HepG2 (cell line): ENCODE measurements around the gene SUN1. TPM values are rescaled to one million over a fixed set of nuclear protein-coding genes. Genes with fewer than 3 reads are reported as not detected.
A peak's percentile ranks its signal among the peaks of the same experiment; 100 is the strongest.

Experiments used
- ATAC-seq: fragments of 200-7000 bp; cut with Tn5 transposase; 3 replicates; pipeline ENCODE4 v1.9.1; 2020; ENCODE audit warnings: mild to moderate bottlenecking, moderate library complexity
- BruUV-seq: library from RNA; stranded (reverse); fragments of 400-500 nt; replicated peaks from 2 replicates; lab custom pipeline; 2021; lab: Mats Ljungman, UMichigan
- CTCF ChIA-PET: fragments of 300-600 bp; formaldehyde crosslinking; extraction: SDS; loops from one replicate; lab custom pipeline; 2021; ENCODE audit warnings: low total read pairs, inconsistent platforms, low intra/inter-chr PET ratio; lab: Yijun Ruan, JAX
- POLR2A ChIA-PET: fragments of 350-600 bp; sonication (Branson Sonifier 250); formaldehyde crosslinking; loops from one replicate; lab custom pipeline; 2020; ENCODE audit warnings: antibody characterized with exemption, inconsistent platforms; lab: Yijun Ruan, JAX
- DNase-seq: peaks from one replicate; pipeline ENCODE4 v3.0.0-alpha.2; 2015; ENCODE audit warnings: low spot score
- FAIRE-seq: peaks from 3 replicates; lab custom pipeline; 2011; peaks lifted over from hg19 to GRCh38; lab: Jason Lieb, UNC
- H2AFZ ChIP-seq: one replicate; pipeline ENCODE4 v1.6.1; 2011; ENCODE audit warnings: low read length, inconsistent platforms
- H3K27ac ChIP-seq: fragments of 300-600 bp; 3 replicates; pipeline ENCODE4 v1.8.0; 2011; ENCODE audit warnings: mixed run types, mild to moderate bottlenecking, mixed read lengths, low read length, inconsistent platforms; ENCODE audit not compliant: insufficient read depth; ENCODE audit errors: extremely low read length
- H3K27me3 ChIP-seq, 2 experiments: fragments of 200-600 bp in 1 of 2; 2 replicates in 1 of 2; 3 replicates in 1 of 2; pipeline versions ENCODE4 v1.6.0 to v1.8.0; 2011; ENCODE audit warnings: low read length in 2 of 2, mild to moderate bottlenecking in 2 of 2, moderate library complexity in 2 of 2, inconsistent platforms in 1 of 2; ENCODE audit not compliant: insufficient read depth in 2 of 2, control insufficient read depth in 1 of 2
- H3K36me3 ChIP-seq, 2 experiments: fragments of 200-600 bp in 1 of 2; replicated peaks in 1 of 2; 2 replicates in 1 of 2; 3 replicates in 1 of 2; pipeline versions ENCODE4 v1.5.1 to v1.8.0; 2011; ENCODE audit warnings: low read length in 2 of 2, inconsistent platforms in 1 of 2; ENCODE audit not compliant: insufficient read depth in 2 of 2, control insufficient read depth in 1 of 2
- H3K4me1 ChIP-seq: 2 replicates; pipeline ENCODE4 v1.5.1; 2012; ENCODE audit warnings: low read length, inconsistent platforms; ENCODE audit not compliant: insufficient read depth
- H3K4me2 ChIP-seq: 2 replicates; pipeline ENCODE4 v1.6.0; 2011; ENCODE audit warnings: low read depth, low read length, inconsistent platforms
- H3K4me3 ChIP-seq, 3 experiments: fragments of 200-600 bp in 1 of 3; sonication (generic), shearing (Covaris generic) in 1 of 3; replicated peaks in 1 of 3; 2 replicates each; pipeline ENCODE4 v1.5.1; 2011 to 2016; ENCODE audit warnings: low read length in 3 of 3, inconsistent platforms in 2 of 3, low read depth in 2 of 3, mild to moderate bottlenecking in 2 of 3, control low read depth in 1 of 3, mixed read lengths in 1 of 3; ENCODE audit not compliant: insufficient read depth in 1 of 3
- H3K79me2 ChIP-seq: one replicate; pipeline ENCODE4 v1.6.1; 2011; ENCODE audit warnings: low read length, inconsistent platforms; ENCODE audit not compliant: insufficient read depth
- H3K9ac ChIP-seq: 2 replicates; pipeline ENCODE4 v1.6.0; 2011; ENCODE audit warnings: mild to moderate bottlenecking, low read depth, low read length, inconsistent platforms; ENCODE audit not compliant: insufficient read depth
- H3K9me3 ChIP-seq: 2 replicates; pipeline ENCODE4 v1.5.1; 2012; ENCODE audit warnings: mild to moderate bottlenecking, low read length
- H4K20me1 ChIP-seq: 2 replicates; pipeline ENCODE4 v1.6.0; 2011; ENCODE audit warnings: inconsistent platforms, mild to moderate bottlenecking, low read length, moderate library complexity; ENCODE audit not compliant: insufficient read depth
- CAMTA2 ChIP-seq: sonication (generic); formaldehyde crosslinking; IDR thresholded peaks from 2 replicates; pipeline ENCODE4 v1.4.0; 2020; ENCODE audit warnings: mild to moderate bottlenecking, missing genetic modification reagents, borderline replicate concordance
- MEIS2 ChIP-seq: sonication (generic); formaldehyde crosslinking; IDR thresholded peaks from 2 replicates; pipeline ENCODE4 v1.9.0; 2021; ENCODE audit warnings: mild to moderate bottlenecking, missing genetic modification reagents
- MTA1 ChIP-seq: sonication (generic); formaldehyde crosslinking; IDR thresholded peaks from 2 replicates; pipeline ENCODE4 v1.4.0; 2020; ENCODE audit warnings: missing genetic modification reagents, mild to moderate bottlenecking, borderline replicate concordance
- NFYB ChIP-seq: sonication (generic); formaldehyde crosslinking; IDR thresholded peaks from 2 replicates; pipeline ENCODE4 v1.4.0; 2020; ENCODE audit warnings: missing genetic modification reagents
- RBM22 ChIP-seq: fragments of 200-400 bp; formaldehyde crosslinking; optimal IDR thresholded peaks from 2 replicates; pipeline ENCODE3; 2017; ENCODE audit warnings: mild to moderate bottlenecking, low read length, moderate library complexity
- SMAD3 ChIP-seq: sonication (generic); formaldehyde crosslinking; IDR thresholded peaks from 2 replicates; pipeline ENCODE4 v1.4.0; 2020; ENCODE audit warnings: missing genetic modification reagents
- ZBTB1 ChIP-seq: sonication (generic); formaldehyde crosslinking; IDR thresholded peaks from 2 replicates; pipeline ENCODE4 v1.4.0; 2020; ENCODE audit warnings: missing genetic modification reagents, borderline replicate concordance
- ZC3H4 ChIP-seq: sonication (generic); formaldehyde crosslinking; IDR thresholded peaks from 2 replicates; pipeline ENCODE4 v1.4.0; 2020; ENCODE audit warnings: missing genetic modification reagents, borderline replicate concordance
- ZFP37 ChIP-seq: sonication (generic); formaldehyde crosslinking; IDR thresholded peaks from 2 replicates; pipeline ENCODE4 v1.4.0; 2020; ENCODE audit warnings: missing genetic modification reagents, borderline replicate concordance
- ZFP41 ChIP-seq: sonication (generic); formaldehyde crosslinking; IDR thresholded peaks from 2 replicates; pipeline ENCODE4 v1.4.0; 2020; ENCODE audit warnings: mild to moderate bottlenecking, missing genetic modification reagents, borderline replicate concordance
- WGBS: methylation state at CpG from one replicate; pipeline ENCODE4 v1.1.6; 2017; ENCODE audit warnings: low lambda C conversion rate; 5-methylcytosine and 5-hydroxymethylcytosine counted together
- in situ Hi-C: cut with HindIII; loops from 2 replicates; pipeline ENCODE4 v1.10.0; 2017; ENCODE audit warnings: low pct_unique_long_range_greater_than_20kb; ENCODE audit not compliant: extremely low pct_ligation_motif_present
- intact Hi-C: fragments of 100-400 bp; cut with micrococcal nuclease; formaldehyde crosslinking; loops from one replicate; pipeline ENCODE4 v1.10.0; 2022; ENCODE audit not compliant: unreplicated experiment
- polyA plus RNA-seq, 8 experiments: library from polyadenylated mRNA; depleted of rRNA in 3 of 8; stranded (reverse) in 7 of 8; unstranded in 1 of 8; fragments of >200 nt; fragmentation: Illumina TruSeq in 4 of 8; extraction: Trizol in 4 of 8; gene quantifications; 2 replicates each; pipeline versions ENCODE4 v1.2.1 to v1.2.3, GENCODE V29; 2011 to 2016; ENCODE audit warnings: low read depth in 4 of 8, missing spikeins in 1 of 8, mixed read lengths in 1 of 8; ENCODE audit not compliant: insufficient read depth in 1 of 8
- total RNA-seq, 5 experiments: library from RNA; depleted of rRNA; stranded (reverse); fragments of >200 nt; fragmentation: Illumina TruSeq; extraction: Trizol; gene quantifications; 2 replicates each; pipeline ENCODE4 v1.2.3, GENCODE V29; 2016; ENCODE audit warnings: low read depth in 1 of 5
- TF ChIP-seq, protein P1 (sequence below): sonication (generic); formaldehyde crosslinking; IDR thresholded peaks from 2 replicates; pipeline ENCODE4 v1.5.0; 2020; ENCODE audit warnings: mild to moderate bottlenecking, missing genetic modification reagents
- TF ChIP-seq, protein P2 (sequence below): sonication (generic); formaldehyde crosslinking; IDR thresholded peaks from 2 replicates; pipeline ENCODE4 v1.5.1; 2020; ENCODE audit warnings: mild to moderate bottlenecking, missing genetic modification reagents

The SUN1 gene
- total and polyA plus RNA-seq, 2 of the 13 experiments (the other 11 are each of a cell fraction or from before 2014, with no cell fraction given), result 47.0 to 126 TPM

DNA sequence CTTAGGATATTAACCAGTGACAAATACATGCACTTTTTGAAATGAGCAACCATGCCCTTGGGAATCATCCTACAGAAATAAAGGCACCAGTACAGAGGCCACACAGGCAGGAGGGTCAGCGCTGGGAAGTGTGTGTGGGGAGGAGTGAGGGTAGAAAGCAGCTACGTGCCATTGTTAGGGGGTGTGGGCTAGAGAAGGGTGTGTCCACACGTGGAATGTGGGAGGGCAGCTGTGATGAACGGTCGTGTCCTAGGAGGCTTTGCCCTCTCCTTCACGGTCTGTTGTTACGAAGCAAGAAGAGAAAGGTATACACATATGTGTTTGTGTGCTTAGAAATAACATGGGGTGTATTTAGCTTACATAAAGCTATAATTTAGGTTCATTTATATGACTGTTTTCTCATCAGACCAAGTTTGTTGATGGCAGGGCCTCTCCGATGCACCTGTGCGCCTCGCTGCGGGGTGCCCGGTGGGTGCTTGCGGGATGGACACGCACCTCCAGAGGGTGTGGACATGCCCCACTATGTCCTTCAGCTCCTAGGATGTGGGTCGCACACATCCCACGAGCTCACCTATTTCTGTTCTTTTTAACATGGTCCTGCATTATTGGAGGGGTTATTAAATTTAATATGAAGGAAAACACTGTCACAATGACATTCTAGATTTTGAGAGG, 27.2 kb downstream of the SUN1 start:
- ChIA-PET POLR2A (no interaction called here), CTCF (no interaction called here)
- BruUV-seq, result no TSS peak
- DNase-seq, result no peak
- Histone ChIP-seq H3K27me3 (no peaks in the 10 kb centered on the region), H3K79me2 (no peaks in the 10 kb centered on the region), H3K36me3 (peaks cover 29 to 69% of the 10 kb centered on the region in 2 experiments; a peak in 4 of 5 replicates), H3K4me1 (peaks cover 13% of the 10 kb centered on the region), H3K9ac (no peak overlapping the region), H4K20me1 (no peaks in the 10 kb centered on the region; the same call in 1 of the 2 replicates), H2AFZ (no peak overlapping the region), H3K27ac (no peak overlapping the region), H3K9me3 (no peaks in the 10 kb centered on the region), H3K4me2 (no peak overlapping the region), H3K4me3 (no peak overlapping the region)
- TF ChIP-seq, protein P1, sequence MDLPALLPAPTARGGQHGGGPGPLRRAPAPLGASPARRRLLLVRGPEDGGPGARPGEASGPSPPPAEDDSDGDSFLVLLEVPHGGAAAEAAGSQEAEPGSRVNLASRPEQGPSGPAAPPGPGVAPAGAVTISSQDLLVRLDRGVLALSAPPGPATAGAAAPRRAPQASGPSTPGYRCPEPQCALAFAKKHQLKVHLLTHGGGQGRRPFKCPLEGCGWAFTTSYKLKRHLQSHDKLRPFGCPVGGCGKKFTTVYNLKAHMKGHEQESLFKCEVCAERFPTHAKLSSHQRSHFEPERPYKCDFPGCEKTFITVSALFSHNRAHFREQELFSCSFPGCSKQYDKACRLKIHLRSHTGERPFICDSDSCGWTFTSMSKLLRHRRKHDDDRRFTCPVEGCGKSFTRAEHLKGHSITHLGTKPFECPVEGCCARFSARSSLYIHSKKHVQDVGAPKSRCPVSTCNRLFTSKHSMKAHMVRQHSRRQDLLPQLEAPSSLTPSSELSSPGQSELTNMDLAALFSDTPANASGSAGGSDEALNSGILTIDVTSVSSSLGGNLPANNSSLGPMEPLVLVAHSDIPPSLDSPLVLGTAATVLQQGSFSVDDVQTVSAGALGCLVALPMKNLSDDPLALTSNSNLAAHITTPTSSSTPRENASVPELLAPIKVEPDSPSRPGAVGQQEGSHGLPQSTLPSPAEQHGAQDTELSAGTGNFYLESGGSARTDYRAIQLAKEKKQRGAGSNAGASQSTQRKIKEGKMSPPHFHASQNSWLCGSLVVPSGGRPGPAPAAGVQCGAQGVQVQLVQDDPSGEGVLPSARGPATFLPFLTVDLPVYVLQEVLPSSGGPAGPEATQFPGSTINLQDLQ (CRISPR knock-in tag), result no peak
- TF ChIP-seq RBM22, result peak; percentile 24
- in situ Hi-C loops (no loop called here), intact Hi-C loops (no loop called here)
- WGBS, result 95% methylated on average over 12 of the region's 16 CpGs
- FAIRE-seq, result no peak
- no peak for ATAC-seq

DNA sequence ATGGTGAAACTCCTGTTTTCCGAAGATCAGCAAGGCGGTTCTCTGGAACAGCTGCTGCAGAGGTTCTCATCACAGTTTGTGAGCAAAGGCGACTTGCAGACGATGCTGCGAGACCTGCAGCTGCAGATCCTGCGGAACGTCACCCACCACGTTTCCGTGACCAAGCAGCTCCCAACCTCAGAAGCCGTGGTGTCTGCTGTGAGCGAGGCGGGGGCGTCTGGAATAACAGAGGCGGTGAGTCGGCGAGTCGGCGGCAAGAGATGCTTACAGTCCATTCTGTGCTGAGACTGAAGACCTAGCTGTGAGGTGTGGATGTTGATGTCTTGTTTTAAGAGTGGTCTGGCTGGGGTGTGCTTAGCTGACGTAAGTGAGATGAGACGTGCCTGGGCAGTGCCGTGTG, 27.9 kb downstream of the SUN1 start:
- Histone ChIP-seq H3K27ac (no peak overlapping the region), H3K79me2 (no peaks in the 10 kb centered on the region), H3K4me2 (no peak overlapping the region), H3K36me3 (peaks cover 27 to 66% of the 10 kb centered on the region in 2 experiments; a peak in 4 of 5 replicates), H3K4me1 (peaks cover 13% of the 10 kb centered on the region), H3K9ac (no peak overlapping the region), H2AFZ (no peak overlapping the region), H3K4me3 (no peak overlapping the region), H3K27me3 (no peaks in the 10 kb centered on the region), H4K20me1 (no peaks in the 10 kb centered on the region; the same call in 1 of the 2 replicates), H3K9me3 (no peaks in the 10 kb centered on the region)
- FAIRE-seq (no peak), DNase-seq (no peak), ATAC-seq (no peak)
- WGBS, result 98% methylated on average over 17 of the region's 21 CpGs
- no TSS peak for BruUV-seq
- ChIA-PET CTCF (no interaction called here), POLR2A (no interaction called here)
- intact Hi-C loops (no loop called here), in situ Hi-C loops (no loop called here)
- TF ChIP-seq MTA1, result no peak
- TF ChIP-seq CAMTA2 (CRISPR knock-in tag), result no peak
- no peak for TF ChIP-seq NFYB (CRISPR knock-in tag)
- no peak for TF ChIP-seq ZFP37 (CRISPR knock-in tag)
- no peak for TF ChIP-seq ZFP41 (CRISPR knock-in tag)
- TF ChIP-seq, protein P2, sequence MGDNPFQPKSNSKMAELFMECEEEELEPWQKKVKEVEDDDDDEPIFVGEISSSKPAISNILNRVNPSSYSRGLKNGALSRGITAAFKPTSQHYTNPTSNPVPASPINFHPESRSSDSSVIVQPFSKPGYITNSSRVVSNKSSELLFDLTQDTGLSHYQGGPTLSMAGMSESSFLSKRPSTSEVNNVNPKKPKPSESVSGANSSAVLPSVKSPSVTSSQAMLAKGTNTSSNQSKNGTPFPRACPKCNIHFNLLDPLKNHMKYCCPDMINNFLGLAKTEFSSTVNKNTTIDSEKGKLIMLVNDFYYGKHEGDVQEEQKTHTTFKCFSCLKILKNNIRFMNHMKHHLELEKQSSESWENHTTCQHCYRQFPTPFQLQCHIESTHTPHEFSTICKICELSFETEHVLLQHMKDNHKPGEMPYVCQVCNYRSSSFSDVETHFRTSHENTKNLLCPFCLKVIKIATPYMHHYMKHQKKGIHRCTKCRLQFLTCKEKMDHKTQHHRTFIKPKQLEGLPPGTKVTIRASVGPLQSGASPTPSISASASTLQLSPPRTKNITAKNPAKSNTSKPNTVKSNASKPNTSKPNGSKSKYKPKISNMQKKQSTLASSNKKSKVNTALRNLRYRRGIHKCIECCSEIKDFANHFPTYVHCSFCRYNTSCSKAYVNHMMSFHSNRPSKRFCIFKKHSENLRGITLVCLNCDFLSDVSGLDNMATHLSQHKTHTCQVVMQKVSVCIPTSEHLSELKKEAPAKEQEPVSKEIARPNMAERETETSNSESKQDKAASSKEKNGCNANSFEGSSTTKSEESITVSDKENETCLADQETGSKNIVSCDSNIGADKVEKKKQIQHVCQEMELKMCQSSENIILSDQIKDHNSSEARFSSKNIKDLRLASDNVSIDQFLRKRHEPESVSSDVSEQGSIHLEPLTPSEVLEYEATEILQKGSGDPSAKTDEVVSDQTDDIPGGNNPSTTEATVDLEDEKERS (CRISPR knock-in tag), result no peak
- no peak for TF ChIP-seq ZC3H4 (CRISPR knock-in tag)
- no peak for TF ChIP-seq SMAD3 (CRISPR knock-in tag)
- TF ChIP-seq ZBTB1 (CRISPR knock-in tag), result no peak
- no peak for TF ChIP-seq MEIS2
